HepG2 (cell line): ENCODE data around the gene PIK3CB. TPM values are rescaled to one million over a fixed set of nuclear protein-coding genes. Genes with fewer than 3 reads are reported as not detected.

ENCODE experiments used
- EZH2 ChIP-seq: conservative IDR thresholded peaks from 2 replicates; pipeline ENCODE4 v1.6.1; 2012; ENCODE audit warnings: mild to moderate bottlenecking, low read depth, low read length, moderate library complexity
- GATAD2A ChIP-seq: IDR thresholded peaks from 2 replicates; pipeline ENCODE4 v1.6.1; 2016
- LRRFIP1 ChIP-seq: sonication (generic); formaldehyde crosslinking; conservative IDR thresholded peaks from 2 replicates; pipeline ENCODE4 v1.4.0; 2020; ENCODE audit warnings: missing genetic modification reagents
- XRCC5 ChIP-seq: fragments of 200-400 bp; formaldehyde crosslinking; optimal IDR thresholded peaks from 2 replicates; pipeline ENCODE3; 2017; ENCODE audit warnings: mild to moderate bottlenecking, low read length
- ZNF18 ChIP-seq: sonication (generic); formaldehyde crosslinking; IDR thresholded peaks from 2 replicates; pipeline ENCODE4 v1.8.0; 2022; ENCODE audit warnings: mild to moderate bottlenecking, missing genetic modification reagents; ENCODE audit not compliant: insufficient replicate concordance
- ZNF563 ChIP-seq: sonication (generic); formaldehyde crosslinking; IDR thresholded peaks from 2 replicates; pipeline ENCODE4 v1.8.0; 2022; ENCODE audit warnings: mild to moderate bottlenecking, moderate library complexity, missing genetic modification reagents
- ZNF597 ChIP-seq: sonication (generic); formaldehyde crosslinking; IDR thresholded peaks from 2 replicates; pipeline ENCODE4 v1.5.0; 2020; ENCODE audit warnings: missing genetic modification reagents
- ZNF710 ChIP-seq: sonication (generic); formaldehyde crosslinking; IDR thresholded peaks from 2 replicates; pipeline ENCODE4 v1.5.0; 2020; ENCODE audit warnings: mild to moderate bottlenecking, missing genetic modification reagents, borderline replicate concordance
- polyA plus RNA-seq, 8 experiments: library from polyadenylated mRNA; depleted of rRNA in 3 of 8; stranded (reverse) in 7 of 8; unstranded in 1 of 8; fragments of >200 nt; fragmentation: Illumina TruSeq in 4 of 8; extraction: Trizol in 4 of 8; gene quantifications; 2 replicates each; pipeline versions ENCODE4 v1.2.1 to v1.2.3, GENCODE V29; 2011 to 2016; ENCODE audit warnings: low read depth in 4 of 8, missing spikeins in 1 of 8, mixed read lengths in 1 of 8; ENCODE audit not compliant: insufficient read depth in 1 of 8
- total RNA-seq, 5 experiments: library from RNA; depleted of rRNA; stranded (reverse); fragments of >200 nt; fragmentation: Illumina TruSeq; extraction: Trizol; gene quantifications; 2 replicates each; pipeline ENCODE4 v1.2.3, GENCODE V29; 2016; ENCODE audit warnings: low read depth in 1 of 5

PIK3CB gene
- total and polyA plus RNA-seq, 2 of the 13 experiments (the other 11 are each of a cell fraction or from before 2014, with no cell fraction given), result 6.6 to 18.7 TPM

- TF ChIP-seq XRCC5, result no peak
- no peak for TF ChIP-seq ZNF18 (CRISPR knock-in tag)
- no peak for TF ChIP-seq GATAD2A
- no peak for TF ChIP-seq LRRFIP1 (CRISPR knock-in tag)
- no peak for TF ChIP-seq ZNF597 (CRISPR knock-in tag)
- TF ChIP-seq ZNF563 (CRISPR knock-in tag), result no peak
- TF ChIP-seq EZH2, result no peak
- no peak for TF ChIP-seq ZNF710 (CRISPR knock-in tag)
These were observed 57.8 kb downstream of the PIK3CB start (continued) for GRCh38 chr3:138776961-138777360.
